CD4-positive, alpha-beta T cell treated with Interleukin-15 for 4 hours (primary cell): ENCODE data around the gene TMEM131.
"Not testable (repeated sequence)": the region's sequence is repeated elsewhere in the genome, so short reads cannot be mapped to it uniquely, and the experiment has no call there.

Experiments used
- DNase-seq: peaks from one replicate; pipeline ENCODE4 v3.0.0-alpha.2; 2020; ENCODE audit warnings: low spot score

The TMEM131 gene, protein sequence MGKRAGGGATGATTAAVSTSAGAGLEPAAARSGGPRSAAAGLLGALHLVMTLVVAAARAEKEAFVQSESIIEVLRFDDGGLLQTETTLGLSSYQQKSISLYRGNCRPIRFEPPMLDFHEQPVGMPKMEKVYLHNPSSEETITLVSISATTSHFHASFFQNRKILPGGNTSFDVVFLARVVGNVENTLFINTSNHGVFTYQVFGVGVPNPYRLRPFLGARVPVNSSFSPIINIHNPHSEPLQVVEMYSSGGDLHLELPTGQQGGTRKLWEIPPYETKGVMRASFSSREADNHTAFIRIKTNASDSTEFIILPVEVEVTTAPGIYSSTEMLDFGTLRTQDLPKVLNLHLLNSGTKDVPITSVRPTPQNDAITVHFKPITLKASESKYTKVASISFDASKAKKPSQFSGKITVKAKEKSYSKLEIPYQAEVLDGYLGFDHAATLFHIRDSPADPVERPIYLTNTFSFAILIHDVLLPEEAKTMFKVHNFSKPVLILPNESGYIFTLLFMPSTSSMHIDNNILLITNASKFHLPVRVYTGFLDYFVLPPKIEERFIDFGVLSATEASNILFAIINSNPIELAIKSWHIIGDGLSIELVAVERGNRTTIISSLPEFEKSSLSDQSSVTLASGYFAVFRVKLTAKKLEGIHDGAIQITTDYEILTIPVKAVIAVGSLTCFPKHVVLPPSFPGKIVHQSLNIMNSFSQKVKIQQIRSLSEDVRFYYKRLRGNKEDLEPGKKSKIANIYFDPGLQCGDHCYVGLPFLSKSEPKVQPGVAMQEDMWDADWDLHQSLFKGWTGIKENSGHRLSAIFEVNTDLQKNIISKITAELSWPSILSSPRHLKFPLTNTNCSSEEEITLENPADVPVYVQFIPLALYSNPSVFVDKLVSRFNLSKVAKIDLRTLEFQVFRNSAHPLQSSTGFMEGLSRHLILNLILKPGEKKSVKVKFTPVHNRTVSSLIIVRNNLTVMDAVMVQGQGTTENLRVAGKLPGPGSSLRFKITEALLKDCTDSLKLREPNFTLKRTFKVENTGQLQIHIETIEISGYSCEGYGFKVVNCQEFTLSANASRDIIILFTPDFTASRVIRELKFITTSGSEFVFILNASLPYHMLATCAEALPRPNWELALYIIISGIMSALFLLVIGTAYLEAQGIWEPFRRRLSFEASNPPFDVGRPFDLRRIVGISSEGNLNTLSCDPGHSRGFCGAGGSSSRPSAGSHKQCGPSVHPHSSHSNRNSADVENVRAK (N-terminal part only)

DNA sequence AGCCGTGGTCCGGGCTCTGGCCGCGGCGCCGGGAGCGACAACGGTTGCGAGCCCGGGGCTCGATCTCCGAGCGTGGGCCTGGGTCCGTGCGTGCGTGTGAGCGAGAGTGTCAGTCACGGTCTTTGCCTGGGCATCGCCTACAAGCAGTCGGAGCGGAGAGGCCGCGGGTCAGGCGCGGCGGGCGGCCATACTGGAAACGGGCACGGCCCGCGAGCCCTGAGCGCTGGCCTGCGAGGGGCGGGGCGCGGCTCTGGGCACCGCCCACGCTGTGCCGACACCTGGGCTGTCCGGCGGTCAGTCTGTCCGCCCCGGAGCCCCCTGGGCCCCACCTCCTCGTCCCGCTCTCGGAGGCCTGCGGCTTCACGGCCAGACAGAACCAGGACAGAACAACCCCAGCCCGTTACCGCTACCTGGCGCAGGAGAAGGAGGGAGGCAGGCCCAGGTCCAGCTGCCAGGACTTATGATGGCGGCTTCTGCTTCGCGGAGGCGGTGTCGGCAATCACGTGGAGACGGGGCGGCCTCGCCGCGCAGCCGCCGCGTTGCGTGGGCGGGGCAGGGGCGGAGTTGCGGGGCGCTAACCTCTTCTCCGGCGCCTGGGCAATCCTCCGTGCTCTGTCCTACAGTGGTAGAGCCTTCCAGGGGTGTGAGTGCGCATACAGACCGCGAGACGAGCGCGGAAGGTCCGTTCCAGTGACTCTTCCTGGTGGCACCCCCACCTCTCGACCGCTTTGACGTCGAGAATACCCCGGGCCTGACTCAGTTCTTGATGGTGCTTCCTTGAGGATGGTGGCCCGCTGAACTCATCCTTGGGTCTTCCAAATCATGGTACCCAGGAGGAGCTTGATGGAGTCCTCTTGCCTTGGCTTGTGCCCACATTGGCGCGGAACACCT is at the start of gene TMEM131:
TMEM131 (minus strand) TSS at position 215 of the 891 bp plus-strand sequence. CDS start 286 bp downstream, outside the sequence.
- DNase-seq: peak; percentile 94

DNA sequence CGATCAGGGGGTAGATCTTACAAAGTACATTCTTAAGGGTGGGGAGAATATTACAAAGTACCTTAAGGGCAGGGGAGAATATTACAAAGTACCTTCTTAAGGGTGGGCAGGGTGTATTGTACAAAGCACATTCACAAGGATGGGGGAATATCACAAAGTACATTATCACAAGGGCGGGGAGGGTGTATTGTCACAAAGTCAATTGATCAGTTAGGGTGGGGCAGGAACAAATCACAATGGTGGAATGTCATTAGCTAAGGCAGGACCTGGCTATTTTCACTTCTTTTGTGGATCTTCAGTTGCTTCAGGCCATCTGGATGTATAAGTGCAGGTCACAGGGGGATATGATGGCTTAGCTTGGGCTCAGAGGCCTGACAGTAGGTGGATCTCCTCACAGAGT is 49.0 kb upstream of the TMEM131 start:
- not testable (repeated sequence) for DNase-seq

DNA sequence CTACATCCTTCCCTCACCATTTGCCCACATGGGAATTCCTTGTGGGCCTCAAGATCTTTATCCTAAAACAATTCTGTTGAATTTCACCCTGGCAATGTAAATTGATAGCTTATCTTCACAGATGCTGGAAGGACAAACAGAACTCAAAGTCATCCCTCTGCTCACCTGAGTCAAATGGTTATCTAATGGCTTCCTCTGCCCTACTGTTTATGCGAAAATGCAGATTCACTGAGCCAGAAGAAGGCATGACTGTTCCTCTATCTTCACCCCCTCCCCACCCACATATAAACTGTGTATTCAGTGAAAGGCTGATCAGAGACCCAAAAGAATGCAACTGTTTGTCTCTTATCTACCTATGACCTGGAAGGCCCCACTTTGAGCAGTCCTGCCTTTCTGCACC is 47.4 kb upstream of the TMEM131 start:
- no peak for DNase-seq

DNA sequence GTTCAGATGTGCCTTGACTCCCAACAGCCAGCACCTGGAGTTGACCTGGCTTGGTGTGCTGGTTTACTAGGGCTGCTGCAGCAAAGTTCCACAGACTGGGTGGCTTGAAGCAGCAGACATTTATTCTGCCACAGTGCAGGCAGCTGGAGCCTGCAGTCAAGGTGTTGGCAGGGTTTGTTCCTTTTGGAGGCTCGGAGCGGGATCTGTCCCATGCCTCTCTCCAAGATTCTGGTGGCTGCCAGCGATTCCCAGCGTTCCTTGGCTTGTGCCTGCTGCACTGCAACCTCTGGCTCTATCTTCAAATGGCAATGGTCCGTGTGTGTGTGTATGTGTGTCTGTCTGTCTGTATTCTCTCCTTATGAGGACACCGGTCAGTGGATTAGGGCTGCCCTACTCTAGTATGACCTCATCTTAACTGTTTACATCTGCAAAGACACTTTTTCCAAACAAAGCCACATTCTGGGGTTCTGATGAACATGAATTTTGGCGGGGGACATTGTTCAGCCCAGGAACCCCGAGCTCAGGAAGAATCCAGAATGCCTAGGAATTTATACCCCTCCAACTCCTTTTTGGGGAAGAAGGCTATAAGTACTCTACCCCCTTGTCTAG is 44.7 kb upstream of the TMEM131 start:
- DNase-seq: no peak

DNA sequence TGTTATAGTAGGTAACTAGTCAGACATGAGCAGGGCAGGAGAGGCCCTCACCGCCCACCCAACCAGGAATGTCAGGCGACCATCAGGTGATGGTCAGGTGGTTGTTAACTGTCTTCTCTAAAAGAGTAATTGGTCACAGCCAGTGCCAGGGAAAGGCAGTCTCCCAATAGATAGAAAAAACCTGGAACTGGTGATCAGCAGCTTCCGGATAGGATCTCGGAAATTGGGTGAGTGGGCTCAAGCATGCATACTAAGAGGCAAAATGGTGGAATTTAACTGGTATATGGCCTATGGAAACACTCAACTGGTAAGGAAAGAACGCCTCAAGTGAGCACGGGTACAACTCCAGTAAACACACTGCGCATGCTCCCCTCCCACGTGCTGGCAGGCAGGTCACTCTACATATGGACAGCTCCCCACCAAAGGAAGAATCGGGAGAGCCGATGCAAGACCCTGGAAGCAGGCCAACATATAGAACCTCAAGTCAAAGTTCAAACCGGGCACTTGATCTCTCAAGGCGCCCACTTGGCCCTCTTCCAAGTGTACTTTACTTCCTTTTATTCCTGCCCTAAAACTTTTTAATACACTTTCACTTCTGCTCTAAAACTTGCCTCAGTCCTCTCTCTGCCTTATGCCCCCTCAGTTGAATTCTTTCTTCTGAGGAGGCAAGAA is 43.5 kb upstream of the TMEM131 start:
- DNase-seq: no peak

DNA sequence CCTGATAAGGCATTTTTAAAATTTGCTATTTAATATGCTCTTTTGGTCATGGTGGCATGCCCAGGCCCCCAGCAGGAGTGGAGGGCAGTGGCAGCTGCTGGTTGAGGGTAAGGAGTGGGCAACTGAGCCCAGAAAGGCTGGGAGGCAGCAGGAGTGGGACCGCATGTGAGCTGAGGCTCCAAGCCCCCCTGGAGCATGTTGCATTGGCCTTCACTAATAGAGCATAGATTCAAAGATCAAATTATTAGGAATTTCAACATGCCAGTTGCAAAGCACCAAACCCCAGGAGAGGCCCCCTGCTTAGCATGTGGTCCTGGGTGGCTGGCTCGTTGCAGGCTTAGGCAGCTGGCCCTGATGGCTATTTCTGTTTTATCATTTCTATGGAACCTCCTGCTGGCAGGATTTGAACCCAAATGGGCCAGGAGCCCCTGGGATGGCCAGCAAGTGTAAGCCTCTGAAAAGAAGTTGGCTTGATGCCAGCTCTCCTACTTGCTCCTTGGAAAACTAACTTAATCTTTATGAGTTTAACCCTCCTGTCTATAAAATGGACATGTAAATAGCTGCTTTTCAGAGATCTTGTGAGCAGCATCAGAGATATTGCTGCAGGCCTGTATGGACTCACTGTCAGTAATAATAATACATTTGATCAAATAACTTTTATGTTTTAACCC is 42.1 kb upstream of the TMEM131 start:
- no peak for DNase-seq

DNA sequence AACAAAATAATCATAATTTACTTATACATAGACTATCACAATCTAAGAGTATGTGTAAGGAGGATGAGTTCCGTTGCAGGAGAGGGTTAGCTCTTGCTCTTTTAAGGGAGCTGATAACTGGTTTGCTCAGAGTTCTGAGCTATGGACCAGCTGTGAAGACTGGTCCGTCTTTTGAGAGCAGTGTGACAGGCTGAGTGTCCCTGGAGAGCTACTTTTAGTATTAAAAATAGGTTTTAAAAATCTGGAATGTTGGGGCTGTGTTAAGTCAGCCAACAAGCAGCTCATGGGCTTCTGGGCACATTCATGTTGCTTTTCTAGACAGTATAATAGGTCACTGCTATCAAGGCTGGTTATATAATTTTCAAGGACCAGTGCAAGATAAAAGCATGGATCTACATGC is 41.5 kb upstream of the TMEM131 start:
- no peak for DNase-seq

DNA sequence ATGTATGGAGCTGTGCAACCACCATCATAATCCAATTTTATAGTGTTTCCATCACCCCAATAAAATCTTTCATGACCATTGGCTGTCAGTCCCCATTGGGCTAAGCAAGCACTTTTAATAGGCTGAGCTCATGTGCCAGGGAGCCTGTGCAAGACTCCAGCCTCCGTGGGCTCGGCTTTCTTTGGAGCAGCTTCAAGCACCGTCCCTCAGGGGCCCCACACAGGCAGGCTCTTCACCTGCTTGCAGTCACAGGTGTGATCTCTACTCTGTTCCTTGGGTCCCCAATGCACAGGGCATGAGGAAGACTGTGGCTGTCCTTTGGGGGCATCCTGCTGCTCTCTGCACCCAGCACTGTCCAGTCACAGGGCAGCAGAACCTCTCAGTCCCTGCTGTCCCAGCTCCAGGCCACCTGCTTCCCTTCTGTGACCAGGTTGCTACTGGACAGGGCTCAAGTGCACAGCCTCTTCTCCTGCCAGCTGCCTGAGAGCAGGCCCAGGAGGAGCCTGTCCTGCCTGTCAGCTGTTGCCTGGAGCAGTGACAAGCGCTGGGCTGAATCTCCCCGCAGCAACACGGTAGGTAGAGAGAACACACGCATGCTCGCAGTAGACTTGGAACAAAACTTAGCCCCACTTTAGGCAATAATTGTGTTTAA is 40.7 kb upstream of the TMEM131 start:
- no peak for DNase-seq

DNA sequence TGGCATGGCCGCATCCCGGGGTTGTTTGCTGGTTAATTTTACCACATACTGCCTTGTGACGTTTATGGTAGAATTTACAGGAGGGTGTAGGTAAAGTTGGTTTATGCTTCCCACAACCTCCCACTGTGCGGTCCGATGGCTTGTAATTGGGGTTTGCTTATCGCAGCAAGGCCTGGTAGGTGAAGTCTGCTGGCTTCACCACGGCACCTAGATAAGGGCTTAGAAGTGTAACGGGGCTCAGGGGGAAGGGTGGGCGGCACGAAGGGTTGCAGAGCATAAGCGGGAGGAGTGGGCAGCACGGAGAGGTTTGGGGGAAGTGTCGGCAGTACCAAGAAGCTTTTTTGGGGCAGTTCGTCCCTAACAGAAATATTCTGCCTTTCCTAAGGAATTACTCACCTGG is 39.0 kb upstream of the TMEM131 start:
- no peak for DNase-seq

DNA sequence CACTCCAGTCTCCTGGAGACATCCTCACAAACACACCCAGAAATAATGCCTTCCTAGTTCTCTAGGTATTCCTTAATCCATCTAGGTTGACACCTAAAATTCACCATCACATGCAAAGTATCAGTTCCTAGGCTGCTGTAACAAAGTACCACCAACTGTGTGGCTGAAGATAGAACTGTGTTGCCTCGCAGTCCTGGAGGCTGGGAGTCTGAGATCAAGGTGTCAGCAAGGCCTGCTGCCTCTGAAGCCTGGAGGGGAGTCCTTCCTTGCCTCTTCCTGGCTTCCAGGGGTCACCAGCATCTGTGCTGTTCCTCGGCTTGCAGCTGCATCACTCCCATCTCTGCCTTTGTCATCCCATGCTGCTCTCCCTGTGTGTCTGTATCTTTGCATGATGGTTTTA is 36.3 kb upstream of the TMEM131 start:
- DNase-seq: no peak

DNA sequence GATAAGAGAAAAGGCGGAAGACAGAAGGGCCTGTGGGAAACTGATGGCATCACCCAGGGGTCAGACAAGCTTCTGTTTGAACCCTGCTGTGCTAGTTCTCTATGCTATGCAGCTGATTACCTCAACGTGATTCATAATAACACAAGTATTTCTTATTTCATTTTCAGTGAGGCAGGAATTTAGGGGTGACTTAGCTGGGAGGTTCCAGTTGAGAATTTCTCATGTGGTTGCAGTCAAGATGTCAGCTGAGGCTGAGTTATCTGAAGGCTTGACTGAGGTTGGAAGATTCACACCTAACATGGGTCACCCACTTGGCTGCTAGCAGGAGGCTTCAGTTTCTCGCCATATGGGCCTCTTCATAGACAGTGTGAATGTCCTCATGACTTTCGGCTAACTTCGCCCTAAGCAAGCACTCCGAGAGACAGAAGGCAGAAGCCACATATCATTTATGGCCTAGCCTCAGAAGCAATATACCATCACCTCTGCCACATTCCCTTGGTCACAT is 34.0 kb upstream of the TMEM131 start:
- no peak for DNase-seq

DNA sequence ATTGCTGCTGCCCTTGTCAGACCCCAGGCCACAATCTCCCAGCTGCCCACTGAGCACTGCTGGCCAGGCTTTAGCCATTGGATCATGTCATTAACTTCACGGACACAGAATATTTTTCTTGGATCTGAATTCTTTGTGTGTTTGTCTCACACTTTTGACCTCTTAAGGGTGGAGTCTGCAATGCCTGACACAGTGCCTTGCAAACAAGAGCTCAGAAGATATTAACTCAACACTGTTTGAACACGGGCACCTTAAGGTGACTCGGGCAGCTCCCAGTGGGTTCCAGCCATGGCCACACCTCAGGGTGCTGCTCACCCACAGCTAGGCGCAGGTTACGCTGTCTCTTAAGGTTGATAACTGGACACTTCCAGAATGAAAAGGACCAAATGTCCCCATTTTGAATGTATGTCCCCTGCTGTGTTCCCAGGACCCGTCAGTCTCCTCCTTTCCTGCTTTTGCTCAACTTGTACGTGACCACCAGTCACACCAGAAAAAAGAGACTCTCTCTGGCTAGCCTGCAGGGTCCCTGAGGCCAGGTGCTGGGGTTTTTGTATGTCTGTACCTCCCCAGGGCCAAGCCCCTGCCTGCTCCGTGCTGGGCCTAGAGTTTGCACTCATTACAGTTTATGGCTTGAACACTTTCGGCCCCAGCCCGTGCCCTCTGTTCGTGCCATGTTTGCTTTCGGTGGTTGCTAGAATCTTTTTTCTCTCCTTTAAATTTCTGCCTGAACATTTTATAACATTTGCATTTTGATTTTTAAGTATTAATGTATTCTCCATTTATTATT is 33.4 kb upstream of the TMEM131 start:
- no peak for DNase-seq

DNA sequence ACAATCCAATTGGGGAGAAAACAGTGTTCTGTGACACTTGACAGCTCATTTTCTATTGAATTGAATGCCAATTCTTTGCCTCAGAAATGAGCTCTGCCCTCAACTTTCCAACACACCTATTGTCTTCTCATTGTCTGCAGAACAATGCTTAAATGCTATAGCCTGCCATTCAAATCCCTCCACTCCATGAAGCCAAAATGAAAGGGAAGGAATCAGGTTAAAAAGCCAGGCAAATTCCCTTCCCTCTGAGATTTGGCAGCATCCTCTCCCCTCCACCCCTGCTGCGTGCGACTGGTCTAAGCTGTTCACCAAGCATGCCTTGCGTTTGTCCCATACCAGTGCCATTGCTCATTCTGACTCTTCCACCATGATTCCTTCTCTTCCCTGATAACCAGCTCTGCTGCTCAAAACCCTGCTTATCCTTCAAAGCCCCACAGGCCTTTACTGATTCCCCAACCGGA is 32.4 kb upstream of the TMEM131 start:
- no peak for DNase-seq

DNA sequence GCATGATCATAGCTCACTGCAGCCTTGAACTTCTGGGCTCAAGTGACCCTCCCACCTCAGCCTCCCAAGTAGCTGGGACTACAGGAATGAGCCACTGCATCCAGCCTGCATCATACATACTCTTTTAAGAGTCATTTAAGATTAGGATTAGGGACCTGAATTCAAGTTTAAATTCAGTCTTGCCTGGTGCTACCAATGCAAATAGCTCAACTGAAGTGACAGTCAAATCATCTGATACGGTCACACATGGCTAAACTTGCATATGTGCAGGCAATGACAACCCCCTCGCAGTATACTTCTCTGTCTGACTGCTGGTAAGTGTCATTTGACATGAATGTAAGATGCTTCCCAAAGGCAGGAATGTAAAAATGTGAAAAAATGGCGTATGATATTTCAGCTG is 31.8 kb upstream of the TMEM131 start:
- DNase-seq: no peak

DNA sequence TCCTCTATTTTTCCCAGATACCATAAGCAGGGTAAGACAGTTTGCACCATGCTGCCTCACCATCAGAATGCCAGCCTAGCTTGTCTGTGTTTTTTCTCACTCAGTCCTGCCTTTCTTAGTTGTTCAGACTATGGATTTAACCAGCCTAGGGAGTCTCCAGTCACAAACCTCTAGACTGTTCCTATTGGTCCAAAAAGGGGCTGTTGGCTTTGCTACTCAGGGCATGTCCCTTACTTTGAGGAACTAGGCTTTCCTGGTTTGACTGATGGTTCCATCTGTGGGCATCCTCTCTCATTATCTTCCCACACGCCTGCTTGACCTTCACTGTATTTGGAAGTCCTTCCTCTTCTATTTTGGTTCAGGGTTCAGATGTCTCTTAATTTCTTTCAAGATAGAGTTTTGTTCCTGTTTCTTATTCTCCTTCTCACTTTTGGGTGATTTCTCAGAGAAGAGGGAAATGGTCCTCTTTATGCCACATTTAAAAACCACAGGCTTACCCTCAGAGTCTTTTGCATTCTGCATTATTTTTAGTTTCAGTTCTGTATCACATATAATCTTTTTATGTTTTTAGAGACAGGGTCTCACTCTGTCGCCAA is 31.3 kb upstream of the TMEM131 start:
- DNase-seq: peak; percentile 15

DNA sequence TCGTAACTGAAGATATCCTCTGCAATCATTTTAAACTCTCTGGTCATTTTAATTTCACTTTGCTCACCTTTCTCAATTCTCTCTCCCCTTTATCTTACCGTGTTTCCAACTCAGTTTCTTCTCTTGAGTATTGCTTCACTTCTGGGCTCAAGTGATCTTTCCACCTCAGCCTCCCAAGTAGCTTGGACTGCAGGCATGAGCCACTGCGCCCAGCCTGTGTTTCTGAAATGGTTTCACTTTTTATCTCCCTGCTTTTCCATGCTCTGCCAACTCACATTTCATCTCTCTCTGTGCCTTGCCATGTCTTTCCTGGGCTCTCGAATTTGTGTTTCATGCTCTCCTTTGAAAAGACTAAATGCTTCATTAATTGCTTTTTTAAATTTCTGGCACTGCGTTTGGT is 30.5 kb upstream of the TMEM131 start:
- DNase-seq: no peak

DNA sequence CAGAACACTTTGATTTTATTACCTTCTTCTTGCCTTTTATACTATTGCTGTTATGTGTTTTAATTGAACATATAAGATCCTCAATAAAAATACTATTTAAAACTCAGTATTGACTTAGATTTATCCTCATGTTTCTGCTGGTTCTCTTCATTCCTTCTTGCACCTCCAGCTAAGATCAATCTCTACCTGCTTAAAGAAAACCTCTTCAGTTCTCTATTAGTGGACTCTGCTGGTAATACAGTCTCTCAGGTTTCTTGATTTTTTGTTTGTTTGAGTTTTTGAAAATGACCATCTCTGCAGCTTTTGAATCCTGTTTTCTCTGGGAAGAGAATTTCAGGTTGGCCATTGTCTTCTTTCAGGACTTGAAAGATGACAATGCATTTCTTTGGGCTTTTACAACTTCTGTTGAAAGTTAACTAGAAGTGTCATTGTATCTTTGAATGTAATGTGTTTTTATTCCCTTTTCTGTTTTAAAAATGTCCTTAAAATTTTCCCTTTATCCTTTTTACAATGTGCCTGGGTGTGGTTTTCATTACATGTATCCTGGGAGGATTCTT is 29.8 kb upstream of the TMEM131 start:
- DNase-seq: no peak
